Upper lobe of right lung (tissue), 1 donor: ENCODE data around the gene PARK7. TPM values are rescaled to one million over a fixed set of nuclear protein-coding genes. Genes with fewer than 3 reads are reported as not detected.

Experiments
- ATAC-seq: fragments of 200-7000 bp; cut with Tn5 transposase; one replicate; pipeline ENCODE4 v1.9.1; 2020; ENCODE audit warnings: mild to moderate bottlenecking, moderate library complexity
- DNase-seq: peaks from one replicate; pipeline ENCODE4 v3.0.0-alpha.2; 2020
- H3K27ac ChIP-seq: fragments of 200-600 bp; one replicate; pipeline ENCODE4 v1.8.0; 2022
- H3K27me3 ChIP-seq: fragments of 200-600 bp; one replicate; pipeline ENCODE4 v1.8.0; 2022; ENCODE audit warnings: mild to moderate bottlenecking
- H3K36me3 ChIP-seq: fragments of 200-600 bp; one replicate; pipeline ENCODE4 v1.8.0; 2022
- H3K4me1 ChIP-seq: fragments of 200-600 bp; one replicate; pipeline ENCODE4 v1.8.0; 2022
- H3K4me3 ChIP-seq: fragments of 200-600 bp; one replicate; pipeline ENCODE4 v1.8.0; 2022; ENCODE audit warnings: mild to moderate bottlenecking
- H3K9me3 ChIP-seq: fragments of 200-600 bp; one replicate; pipeline ENCODE4 v1.8.0; 2022
- CTCF ChIP-seq: fragments of 200-600 bp; IDR thresholded peaks from one replicate; pipeline ENCODE4 v1.8.0; 2022; ENCODE audit warnings: antibody characterized with exemption
- intact Hi-C: fragments of 100-400 bp; cut with DNase I; formaldehyde crosslinking; loops from one replicate; pipeline ENCODE4 v1.11.0; 2022
- total RNA-seq: library from RNA; stranded (reverse); fragmentation: NEBNext Ultra II Directional; extraction: Animal tissue kit (Norgen Biotek cat#: 25700); gene quantifications from one replicate; pipeline ENCODE4 v1.2.1, GENCODE V29; 2021
- donor health status: DM: no; HTN: yes; CAD: no; lungs with severe emphysema.

The PARK7 gene
- total RNA-seq, 1 donor from 2014 or later = 184 TPM

GRCh38 chr1:8026153-8026975 lies 64.9 kb downstream of the PARK7 start, which contains the start of gene ERRFI1:
Gene ERRFI1, minus strand, starts transcription at chr1:8026309. Its CDS starts 10,690 bp downstream, at chr1:8015619.
- no peaks in the 10 kb centered on the region for H3K9me3 ChIP-seq
- no peaks in the 10 kb centered on the region for H3K36me3 ChIP-seq
- TF ChIP-seq CTCF = no peak
- H3K4me1 ChIP-seq = peaks cover 31% of the 10 kb centered on the region
- peak within 1 kb of the TSS; percentile 95 for H3K27ac ChIP-seq
- H3K27me3 ChIP-seq = no peaks in the 10 kb centered on the region
- DNase-seq = peak; percentile 97
- ATAC-seq = peak; percentile 95
- intact Hi-C loops = loop anchor here (10.0 kb wide), 1 partner anchor 288 kb away; the partner anchor contains the start of gene SLC45A1
- peak within 1 kb of the TSS; percentile 76 for H3K4me3 ChIP-seq

GRCh38 chr1:8026976-8027747 lies 65.7 kb downstream of the PARK7 start:
- ATAC-seq (peak; percentile 38), DNase-seq (peak; percentile 85)
- H3K36me3 ChIP-seq = no peaks in the 10 kb centered on the region

GRCh38 chr1:8027748-8028570 lies 66.4 kb downstream of the PARK7 start:
- Histone ChIP-seq H3K27me3 (no peaks in the 10 kb centered on the region), H3K4me3 (peak overlapping the region; percentile 76), H3K36me3 (no peaks in the 10 kb centered on the region), H3K9me3 (no peaks in the 10 kb centered on the region), H3K27ac (peak overlapping the region; percentile 95), H3K4me1 (peaks cover 27% of the 10 kb centered on the region)
- ATAC-seq = no peak
- intact Hi-C loops = loop anchor here (10.0 kb wide), 1 partner anchor 287 kb away; the partner anchor contains the start of gene SLC45A1
- TF ChIP-seq CTCF = no peak
- DNase-seq = no peak

More at GRCh38 chr1:8026976-8027747, 65.7 kb downstream of the PARK7 start:
- Histone ChIP-seq H3K9me3 (no peaks in the 10 kb centered on the region), H3K27me3 (no peaks in the 10 kb centered on the region), H3K27ac (peak overlapping the region; percentile 95), H3K4me1 (peaks cover 30% of the 10 kb centered on the region), H3K4me3 (peak overlapping the region; percentile 76)
- no peak for TF ChIP-seq CTCF
- intact Hi-C loops = loop anchor here (10.0 kb wide), 1 partner anchor 288 kb away; the partner anchor contains the start of gene SLC45A1

GRCh38 chr1:8028571-8028910 lies 67.0 kb downstream of the PARK7 start:
- DNase-seq (no peak), ATAC-seq (no peak)
- H3K36me3 ChIP-seq = no peaks in the 10 kb centered on the region
- TF ChIP-seq CTCF = no peak
- no peaks in the 10 kb centered on the region for H3K27me3 ChIP-seq
- H3K9me3 ChIP-seq = no peaks in the 10 kb centered on the region
- intact Hi-C loops = loop anchor here (10.0 kb wide), 1 partner anchor 286 kb away; the partner anchor contains the start of gene SLC45A1
- no peak overlapping the region for H3K4me3 ChIP-seq
- H3K27ac ChIP-seq = peak overlapping the region; percentile 95
- peaks cover 32% of the 10 kb centered on the region for H3K4me1 ChIP-seq
